H4 (cell line): ENCODE results near the gene AKAP8. TPM values are rescaled to one million over a fixed set of nuclear protein-coding genes. Genes with fewer than 3 reads are reported as not detected.
"Not testable (repeated sequence)": the region's sequence is repeated elsewhere in the genome, so short reads cannot be mapped to it uniquely, and the experiment has no call there.

Experiments used
- DNase-seq: peaks from one replicate; pipeline ENCODE4 v3.0.0-alpha.2; 2015; ENCODE audit warnings: low spot score
- total RNA-seq: library from RNA; depleted of rRNA; stranded (reverse); fragments of >200 nt; shearing (Covaris generic); gene quantifications from 2 replicates; pipeline ENCODE4 v1.2.3, GENCODE V29; 2014

Gene AKAP8
- total RNA-seq, 1 experiment from 2014 or later: 14.4 TPM

DNA sequence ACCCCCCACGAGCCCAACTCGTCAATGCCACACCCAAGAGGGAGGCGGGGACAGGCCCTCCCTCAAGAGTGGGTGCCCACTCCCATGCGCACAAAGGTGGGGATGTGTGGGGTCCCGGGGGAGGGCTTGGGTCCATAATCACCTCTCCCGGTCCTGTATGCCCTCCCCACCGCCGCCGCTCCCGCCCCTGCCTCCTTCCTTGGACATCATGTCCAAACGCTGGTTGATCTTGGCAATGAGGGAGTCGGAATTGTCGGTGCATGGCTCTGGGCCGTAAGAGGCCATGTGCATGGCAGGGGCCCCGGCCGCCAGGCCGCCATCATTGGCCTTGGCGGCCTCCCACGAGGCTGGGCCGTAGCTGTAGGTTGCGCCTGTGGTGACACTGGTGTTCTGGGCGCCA, 5.9 kb downstream of the AKAP8 start:
- no peak for DNase-seq

DNA sequence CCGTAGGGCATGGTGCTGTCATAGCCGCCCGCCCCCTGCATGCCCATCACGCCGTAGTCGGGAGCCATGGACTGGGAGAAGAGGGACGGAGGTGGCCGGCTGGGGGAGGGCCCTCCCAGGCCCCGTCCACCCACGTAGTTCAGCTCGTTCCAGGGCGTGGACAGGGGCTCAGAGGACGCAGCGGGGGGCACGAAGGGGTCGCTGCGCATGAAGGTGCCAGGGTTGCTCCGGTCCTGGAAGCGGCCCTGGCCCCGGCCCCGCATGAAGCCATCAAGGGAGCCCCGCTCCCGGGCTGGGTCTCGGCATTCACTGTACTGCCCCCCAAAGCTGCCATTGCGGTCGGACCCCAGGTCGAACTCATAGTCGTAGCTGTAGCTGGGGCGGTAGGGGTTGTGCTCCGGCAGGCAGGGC, 6.7 kb downstream of the AKAP8 start:
- DNase-seq: no peak

DNA sequence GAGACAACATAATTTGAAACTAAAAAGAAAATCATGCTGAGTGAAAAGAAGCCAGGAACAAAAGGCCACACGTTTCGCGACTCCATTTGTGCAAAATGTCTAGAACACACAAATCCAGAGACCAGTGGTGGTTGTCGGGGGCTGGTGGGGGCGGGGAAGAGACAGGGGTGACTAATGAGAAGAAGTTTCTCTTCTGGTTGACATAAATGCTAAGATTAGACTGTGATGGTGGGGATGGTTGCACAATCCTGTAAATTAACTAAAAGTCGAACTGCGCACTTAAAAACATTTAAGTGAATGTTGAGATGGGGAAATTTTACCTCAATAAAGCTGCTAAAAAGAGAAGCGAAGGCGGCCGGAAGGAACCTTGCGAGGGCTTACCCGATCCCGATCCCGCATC, 7.1 kb downstream of the AKAP8 start:
- DNase-seq: no peak

DNA sequence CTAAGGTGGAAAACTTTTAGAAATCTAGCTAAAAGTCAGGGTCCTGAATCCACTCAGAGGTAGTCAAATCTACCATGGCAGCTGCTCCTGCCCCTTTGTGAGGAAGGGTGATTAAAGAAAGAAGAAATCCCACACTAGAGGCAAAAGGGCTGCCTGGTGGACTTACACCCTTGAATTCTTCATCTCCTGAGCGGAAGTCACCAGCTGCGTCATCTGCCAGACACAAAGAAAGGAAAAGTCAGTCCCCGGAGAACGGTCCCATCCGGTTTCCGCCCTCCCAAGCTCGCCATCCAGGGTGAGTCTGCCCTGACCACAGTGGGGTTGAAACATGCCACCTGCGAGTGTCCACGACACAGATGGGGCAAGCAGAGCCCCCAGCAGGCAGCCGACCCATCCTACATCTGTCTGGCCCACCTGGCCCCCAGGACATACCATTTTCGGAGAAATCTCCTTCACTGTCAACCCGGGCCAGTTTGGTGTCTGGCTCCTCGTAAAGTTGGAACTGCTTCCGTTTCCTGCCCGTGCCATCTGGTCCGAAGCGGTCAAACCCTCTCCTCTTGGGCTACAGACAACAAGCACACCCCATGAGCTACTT, 7.7 kb downstream of the AKAP8 start:
- no peak for DNase-seq

DNA sequence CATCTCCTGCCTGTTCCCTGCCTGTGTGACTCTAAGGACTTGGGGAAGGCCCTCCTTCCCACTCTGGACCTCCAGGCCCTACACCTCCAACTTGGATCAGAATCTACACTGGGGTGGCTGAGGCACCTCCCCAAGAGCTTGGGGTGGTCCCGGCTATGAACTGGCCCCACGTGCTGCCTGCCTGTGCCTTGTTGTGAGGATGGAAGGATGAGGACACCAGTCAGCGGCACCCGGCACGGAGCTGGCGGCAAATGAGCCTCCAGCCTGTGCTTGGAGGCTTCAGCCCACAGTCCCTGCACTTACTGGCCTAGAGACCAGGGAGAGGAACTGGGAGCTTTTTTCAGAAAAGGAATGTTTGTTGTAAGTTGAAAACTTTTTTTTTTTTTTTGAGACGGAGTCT, 8.5 kb downstream of the AKAP8 start:
- no peak for DNase-seq

DNA sequence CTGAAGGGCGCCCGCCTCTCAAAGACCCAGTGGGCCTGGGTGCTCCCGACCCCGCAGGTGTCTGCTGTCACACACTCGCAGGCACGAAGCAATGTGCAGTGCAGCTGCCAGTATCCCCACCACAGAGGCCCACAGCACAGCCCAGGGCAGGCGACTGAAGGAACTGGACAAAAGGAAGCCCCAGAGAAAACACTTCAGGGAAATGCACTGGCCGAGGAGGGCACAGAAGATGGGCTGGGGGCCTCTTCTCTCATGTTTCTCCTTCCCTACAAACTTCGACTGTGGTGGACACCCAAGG, 10.0 kb downstream of the AKAP8 start:
- DNase-seq: no peak

DNA sequence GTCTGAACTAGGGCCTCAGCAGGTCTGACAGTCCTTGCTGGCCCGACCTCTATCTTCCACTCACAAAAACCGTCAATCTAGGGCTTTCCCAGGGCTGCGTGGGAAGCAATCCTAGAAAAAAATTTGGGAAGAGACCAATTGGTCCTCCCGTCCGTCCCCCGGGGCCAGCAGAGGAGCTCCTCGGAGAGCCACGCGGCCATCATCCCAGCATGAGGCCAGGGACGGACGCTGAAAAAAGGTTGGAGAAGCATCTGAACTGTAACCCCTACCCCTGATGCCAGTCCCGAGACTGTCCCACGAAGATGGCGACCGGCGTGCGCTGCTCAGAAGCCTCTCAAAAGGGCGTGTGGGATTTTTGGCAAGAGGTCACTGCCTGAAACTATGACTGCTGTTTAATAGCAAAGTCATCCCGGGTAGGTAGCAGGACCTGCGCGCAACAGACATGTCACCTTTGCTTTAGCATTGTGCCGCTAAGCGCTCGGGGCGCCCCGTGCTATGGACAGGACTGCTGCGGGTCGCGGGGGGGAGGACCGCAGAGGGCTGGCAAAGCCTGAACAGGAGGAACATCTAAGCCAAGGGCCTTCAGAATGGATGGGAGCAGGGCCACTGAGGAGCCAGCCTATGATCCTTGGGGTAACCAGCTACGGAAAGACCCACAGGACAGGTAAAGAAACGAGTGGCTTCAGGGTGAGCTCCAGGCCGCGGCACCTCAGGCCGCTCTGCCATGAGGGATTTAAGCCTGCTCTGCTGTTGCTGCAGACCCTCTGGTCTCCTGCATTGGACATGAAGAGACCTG, 10.6 kb downstream of the AKAP8 start:
- DNase-seq: no peak

DNA sequence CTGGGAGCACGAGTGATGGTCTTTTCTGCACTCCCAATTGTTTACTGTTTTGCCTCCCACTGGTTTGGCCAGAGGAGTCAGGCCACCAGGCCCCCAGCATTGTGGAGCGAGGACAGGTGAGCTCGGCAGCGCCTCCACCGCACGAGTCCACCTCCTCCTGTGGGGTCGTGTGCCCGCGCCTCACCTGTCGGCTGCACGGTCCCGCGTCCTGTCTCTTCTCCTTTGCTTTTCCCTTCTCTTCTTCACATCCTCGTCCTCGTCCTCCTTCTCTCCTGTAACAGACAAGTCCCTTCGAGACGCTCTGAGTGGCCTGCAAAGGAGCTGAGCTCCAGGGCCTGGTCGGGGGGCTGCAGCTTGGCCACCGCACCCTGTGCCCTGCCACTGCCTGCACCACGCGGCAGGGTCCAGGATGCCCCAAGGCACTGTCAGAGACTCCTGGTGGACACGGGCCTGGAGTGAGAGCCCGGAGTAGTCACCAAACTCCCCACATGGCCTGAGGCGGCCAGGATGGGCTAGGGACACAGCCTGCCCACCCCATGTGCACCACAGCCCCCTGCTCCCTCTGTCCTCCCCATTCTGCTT, 11.4 kb downstream of the AKAP8 start:
- DNase-seq: no peak

DNA sequence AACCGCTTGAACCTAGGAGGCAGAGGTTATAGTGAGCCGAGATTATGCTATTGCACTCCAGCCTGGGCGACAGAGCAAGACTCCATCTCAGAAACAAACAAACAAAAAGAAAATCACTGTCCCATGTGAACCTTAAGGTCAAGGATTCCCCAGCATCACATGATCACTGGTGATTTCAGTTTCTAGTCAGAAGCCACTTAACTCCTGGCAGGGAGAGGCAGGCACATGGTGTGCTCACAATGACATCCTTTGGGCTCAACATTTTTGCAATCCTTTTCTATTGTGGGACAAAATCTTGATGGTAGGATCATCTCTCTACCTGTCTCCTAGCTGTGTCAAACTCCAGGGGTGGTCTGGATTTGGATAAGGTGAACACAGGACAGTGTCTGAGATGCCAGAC, 12.1 kb downstream of the AKAP8 start:
- no peak for DNase-seq

DNA sequence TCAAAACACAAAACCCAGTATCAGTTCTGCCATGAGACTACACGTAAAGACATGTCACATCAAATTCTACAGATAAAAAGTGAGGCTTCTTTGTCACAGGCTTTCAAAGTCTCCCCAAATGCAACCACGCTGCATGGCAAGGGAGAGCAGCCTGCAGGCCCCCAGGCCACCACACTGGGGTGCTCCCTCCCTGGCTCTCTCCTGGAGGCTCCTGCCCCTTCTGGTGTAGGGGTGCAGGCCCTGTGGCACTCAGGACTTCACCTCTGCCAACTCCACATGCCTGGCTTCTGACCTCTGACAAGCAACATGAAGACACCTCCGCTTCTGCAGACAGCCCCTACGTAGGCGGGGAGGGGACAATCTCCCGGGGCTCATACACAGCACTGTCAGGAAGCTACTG, 14.3 kb downstream of the AKAP8 start:
- DNase-seq: no peak

DNA sequence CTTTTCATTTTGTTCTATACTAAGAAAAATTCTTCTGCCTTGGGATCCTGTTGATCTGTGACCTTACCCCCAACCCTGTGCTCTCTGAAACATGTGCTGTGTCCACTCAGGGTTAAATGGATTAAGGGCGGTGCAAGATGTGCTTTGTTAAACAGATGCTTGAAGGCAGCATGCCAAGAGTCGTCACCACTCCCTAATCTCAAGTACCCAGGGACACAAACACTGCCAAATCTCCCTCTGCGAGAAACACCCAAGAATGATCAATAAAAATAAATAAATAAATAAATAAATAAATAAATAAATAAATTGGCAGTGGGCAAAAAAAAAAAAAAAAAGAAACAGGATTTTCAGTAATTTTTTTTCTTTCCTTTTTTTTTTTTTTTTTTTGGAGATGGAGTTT, 15.8 kb downstream of the AKAP8 start:
- DNase-seq: not testable (repeated sequence)

DNA sequence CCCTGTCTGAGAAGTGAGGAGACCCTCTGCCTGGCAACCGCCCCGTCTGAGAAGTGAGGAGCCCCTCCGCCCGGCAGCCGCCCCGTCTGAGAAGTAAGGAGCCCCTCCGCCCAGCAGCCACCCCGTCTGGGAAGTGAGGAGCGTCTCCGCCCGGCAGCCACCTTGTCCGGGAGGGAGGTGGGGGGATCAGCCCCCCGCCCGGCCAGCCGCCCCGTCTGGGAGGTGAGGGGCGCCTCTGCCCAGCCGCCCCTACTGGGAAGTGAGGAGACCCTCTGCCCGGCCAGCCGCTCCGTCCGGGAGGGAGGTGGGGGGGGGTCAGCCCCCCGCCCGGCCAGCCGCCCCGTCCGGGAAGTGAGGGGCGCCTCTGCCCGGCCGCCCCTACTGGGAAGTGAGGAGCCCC, 16.5 kb downstream of the AKAP8 start:
- DNase-seq: not testable (repeated sequence)

DNA sequence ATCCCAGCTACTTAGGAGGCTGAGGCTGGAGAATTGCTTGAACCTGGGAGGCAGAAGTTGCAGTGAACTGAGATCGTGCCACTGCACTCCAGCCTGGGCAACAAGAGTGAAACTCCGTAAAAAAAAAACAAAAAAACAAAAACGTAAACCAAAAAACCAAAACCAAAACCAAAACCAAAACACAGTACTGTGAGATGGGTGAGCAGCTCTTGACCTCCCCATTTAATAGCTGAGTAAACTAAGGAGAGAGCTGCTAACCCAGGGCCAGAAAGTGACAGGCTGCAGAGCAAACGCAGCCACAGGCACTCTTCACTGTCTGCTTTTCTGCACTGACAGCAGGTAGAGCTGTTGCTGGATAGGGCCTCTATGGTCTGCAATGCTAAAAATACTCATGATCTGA, 19.6 kb downstream of the AKAP8 start:
- DNase-seq: not testable (repeated sequence)

DNA sequence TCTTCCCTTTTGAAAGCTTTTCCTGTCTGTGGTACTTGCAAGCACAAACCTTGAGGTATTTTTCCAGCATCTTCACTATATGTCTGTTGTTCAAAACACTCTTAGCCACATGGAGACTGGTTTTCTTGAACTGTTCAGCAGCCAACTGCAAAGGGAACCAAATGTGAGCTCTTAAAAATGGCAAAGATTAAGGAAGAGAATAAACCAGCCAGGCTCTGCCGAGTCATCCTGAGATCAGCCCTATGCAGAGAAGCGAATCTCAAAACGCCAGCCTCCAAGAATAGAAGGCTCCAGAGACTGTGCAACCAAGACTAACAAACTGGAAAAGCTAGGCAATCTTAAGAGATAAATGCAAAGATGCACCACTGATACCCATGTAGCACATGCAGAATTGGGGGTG, 20.7 kb downstream of the AKAP8 start:
- DNase-seq: no peak

DNA sequence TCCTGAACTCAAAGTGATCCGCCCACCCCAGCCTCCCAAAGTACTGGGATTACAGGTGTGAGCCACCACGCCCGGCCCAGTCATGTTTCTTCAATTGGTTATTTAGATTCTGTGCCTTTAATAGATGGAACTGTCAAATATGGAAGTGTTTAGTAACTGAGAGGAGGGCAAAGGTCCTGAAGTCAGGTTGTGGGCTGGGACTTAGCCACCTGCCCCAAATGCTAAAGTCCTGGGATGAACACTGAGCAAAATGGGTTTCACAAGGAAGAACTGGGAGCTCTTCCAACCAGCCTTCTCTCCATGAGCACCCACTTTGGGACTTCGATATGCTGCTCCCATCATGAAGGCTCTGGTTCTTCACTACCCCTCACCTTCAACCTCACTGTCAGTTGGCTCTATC, 21.7 kb downstream of the AKAP8 start:
- DNase-seq: no peak

DNA sequence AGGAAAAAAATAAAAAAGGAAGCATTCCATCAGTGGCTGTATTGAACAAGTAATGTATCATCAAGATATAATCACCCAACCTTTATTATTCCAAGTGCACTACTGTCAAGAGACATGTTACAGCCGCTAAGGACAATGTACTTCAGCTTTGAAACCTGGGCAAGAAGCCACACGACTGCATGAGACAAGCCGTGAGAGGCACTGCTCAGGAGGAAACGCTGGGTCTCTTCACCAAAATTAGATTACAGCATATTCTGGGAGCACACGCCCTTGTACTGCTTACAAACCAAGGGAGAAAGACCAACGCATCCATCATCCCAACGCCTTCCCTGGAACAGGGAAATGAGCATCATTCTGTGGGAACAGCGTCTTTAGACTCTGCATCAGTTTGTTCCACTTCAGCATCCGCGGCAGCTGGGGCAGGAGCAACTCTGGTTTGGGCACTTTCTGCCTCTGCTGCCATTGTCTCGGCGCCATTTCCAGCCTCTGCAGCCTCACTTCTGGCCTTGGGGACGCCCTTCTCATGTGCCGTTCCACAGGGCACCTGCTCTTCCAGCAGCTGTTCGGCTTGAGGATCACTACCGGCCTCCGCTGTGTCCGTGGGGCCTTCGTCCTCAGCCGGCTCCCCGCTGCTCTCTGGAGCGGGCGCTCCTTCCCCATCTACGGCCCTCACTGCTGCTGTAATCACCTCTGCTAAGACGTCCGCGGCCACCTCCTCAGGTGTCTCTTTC, 24.9 kb downstream of the AKAP8 start:
- DNase-seq: no peak

DNA sequence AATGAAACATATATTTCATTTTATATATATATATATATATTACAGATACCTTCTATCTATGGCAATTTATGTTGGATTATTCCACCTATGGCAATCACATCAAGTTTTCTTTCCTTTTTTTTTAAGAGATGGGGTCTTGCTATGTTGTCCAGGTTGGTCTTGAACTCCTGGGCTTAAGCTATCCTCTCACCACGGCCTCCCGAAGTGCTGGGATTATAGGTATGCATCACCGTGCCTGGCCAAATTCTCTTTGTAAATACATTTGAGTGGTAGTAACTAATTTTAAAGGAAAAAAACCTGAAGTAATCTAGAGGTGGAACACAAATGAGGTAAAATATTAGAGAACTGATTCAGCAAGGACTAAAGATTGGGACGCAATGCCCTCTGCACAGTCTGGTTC, 25.7 kb downstream of the AKAP8 start:
- DNase-seq: no peak

DNA sequence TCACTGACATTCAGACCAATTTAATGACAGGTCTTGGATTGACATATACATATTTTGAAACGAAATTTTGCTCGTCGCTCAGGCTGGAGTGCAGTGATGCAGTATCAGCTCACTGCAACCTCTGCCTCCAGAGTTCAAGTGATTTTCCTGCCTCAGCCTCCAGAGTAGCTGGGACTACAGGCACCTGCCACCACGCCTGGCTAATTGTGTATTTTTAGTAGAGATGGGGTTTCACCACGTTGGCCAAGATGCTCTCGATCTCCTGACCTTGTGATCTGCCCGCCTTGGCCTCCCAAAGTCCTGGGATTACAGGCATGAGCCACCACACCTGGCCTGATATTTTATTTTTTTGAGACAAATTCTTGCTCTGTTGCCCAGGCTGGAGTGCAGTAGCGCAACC, 27.1 kb downstream of the AKAP8 start:
- DNase-seq: not testable (repeated sequence)

DNA sequence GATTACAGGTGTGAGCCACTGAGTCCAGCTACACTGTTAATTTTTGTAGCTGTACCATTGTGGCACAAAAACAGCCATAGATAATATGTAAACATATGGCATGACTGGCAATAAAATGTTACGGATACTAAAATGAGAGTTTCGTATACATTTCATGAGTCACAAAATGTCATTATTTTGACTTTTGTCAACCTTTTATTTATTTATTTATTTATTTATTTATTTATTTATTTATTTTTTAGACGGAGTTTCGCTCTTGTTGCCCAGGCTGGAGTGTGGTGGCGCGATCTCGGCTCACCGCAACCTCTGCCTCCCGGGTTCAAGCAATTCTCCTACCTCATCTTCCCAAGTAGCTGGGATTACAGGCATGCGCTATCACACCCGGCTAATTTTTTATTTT, 38.3 kb downstream of the AKAP8 start:
- DNase-seq: not testable (repeated sequence)

DNA sequence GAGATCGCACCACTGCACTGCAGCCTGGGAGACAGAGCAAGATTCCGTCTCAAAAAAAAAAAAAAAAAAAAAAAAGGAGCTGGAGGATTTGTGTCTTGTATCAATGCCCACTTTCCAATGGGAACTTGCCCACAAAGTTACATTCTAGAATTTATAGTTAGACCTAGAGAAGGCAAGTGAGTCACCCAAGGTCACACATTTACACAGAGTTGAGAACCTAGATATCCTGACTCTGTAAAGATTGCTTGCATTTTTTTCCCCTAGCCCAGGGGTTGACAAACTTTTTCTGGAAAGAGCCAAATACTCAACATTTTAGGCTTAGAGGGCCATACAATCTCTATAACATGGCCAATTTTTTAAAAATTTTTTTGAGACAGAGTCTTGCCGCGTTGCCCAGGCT, 39.5 kb downstream of the AKAP8 start:
- DNase-seq: no peak

DNA sequence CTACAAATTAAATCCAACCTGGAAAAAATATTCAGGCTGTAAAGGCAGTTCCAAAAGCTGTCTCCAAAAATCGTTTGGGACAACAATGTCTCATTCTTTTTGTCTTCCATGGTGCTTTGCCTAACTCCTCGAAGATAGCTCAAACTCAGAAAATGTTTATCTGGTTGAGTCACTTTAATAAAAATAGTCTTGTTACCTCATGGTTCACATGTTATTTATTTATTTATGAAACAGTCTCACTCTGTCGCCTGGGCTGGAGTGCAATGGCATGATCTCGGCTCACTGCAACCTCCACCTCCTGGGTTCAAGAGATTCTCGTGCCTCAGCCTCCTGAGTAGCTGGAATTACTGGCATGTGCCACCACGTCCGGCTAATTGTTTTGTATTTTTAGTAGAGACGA, 42.4 kb downstream of the AKAP8 start:
- DNase-seq: no peak

DNA sequence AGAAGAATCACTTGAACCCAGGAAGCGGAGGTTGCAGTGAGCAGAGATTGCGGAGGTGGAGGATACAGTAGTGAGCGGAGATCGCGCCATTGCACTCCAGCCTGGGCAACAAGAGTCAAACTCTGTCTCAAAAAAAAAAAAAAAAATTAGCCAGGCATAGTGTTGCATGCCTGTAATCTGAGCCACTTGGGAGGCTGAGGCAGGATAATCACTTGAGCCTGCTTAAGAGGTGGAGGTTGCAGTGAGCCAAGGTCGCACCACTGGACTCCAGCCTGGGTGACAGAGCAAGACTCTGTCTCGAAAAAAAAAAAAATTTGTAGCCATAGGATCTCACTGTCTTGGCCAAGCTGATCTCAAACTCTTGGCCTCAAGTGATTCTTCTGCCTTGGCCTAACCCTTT, 43.6 kb downstream of the AKAP8 start:
- DNase-seq: not testable (repeated sequence)
